ENCODE data around the gene CCDC136. TPM values are rescaled to one million over a fixed set of nuclear protein-coding genes. Genes with fewer than 3 reads are reported as not detected.

The CCDC136 gene
- total RNA-seq, 1 donor from 2014 or later, result 4.7 TPM

DNA sequence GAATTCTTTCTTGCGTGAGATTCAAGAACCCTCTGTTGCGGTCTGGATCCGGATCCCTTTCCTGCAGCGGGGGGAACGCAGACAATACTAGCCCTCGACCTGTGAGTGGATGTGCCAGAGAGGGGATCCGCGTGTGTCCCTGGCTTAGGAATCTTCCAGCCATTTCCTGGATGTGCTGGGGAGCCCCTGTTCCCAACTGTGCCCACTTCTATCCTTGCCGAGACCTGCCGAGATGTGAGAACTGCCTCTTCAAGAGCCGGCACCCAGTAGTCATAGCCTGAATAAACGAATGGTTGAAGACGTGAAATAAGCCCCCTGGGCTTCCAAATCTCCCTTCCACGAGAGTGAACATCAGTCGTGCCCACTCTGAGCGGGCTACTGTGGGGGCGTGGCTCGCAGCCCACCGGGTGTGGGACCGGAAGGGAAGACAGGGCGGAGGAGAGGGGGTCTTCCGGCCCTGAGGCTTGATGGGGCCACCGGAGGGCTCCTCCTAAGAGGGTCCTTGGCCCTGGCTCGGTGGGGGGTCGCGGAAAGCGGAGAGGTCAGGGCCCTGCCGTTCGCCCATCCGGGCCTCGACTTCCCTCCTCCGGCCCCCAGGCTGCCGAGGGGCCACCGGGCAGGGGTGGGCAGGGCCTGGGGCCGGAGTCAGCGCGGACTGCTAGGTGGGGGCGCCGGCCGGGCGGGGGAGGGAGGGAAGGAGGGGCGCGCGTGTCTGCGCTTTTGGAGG is 1.3 kb upstream of the CCDC136 start:
- Histone ChIP-seq H3K9ac (ENCODE audit: low read depth in 1 of 3, low read length in 3 of 3) (peak overlapping the region; percentile 65 to 77 (median 70)), H3K36me3 (ENCODE audit: control insufficient read depth in 3 of 3, insufficient read depth in 3 of 3, low read length in 3 of 3) (no peaks in the 10 kb centered on the region), H3K4me1 (ENCODE audit: control insufficient read depth in 3 of 3, insufficient read depth in 3 of 3, low read length in 3 of 3) (peaks cover 16 to 26% (median 26%) of the 10 kb centered on the region in 3 donors), H3K4me3 (ENCODE audit: low read length in 3 of 3) (peak overlapping the region; percentile 56 to 82 (median 74)), H3K27me3 (ENCODE audit: control insufficient read depth in 3 of 3, insufficient read depth in 3 of 3, low read length in 3 of 3) (no peaks in the 10 kb centered on the region), H3K27ac (ENCODE audit: low read depth, low read length) (no peak overlapping the region), H3K9me3 (ENCODE audit: control insufficient read depth in 3 of 3, low read length in 3 of 3) (no peaks in the 10 kb centered on the region)

DNA sequence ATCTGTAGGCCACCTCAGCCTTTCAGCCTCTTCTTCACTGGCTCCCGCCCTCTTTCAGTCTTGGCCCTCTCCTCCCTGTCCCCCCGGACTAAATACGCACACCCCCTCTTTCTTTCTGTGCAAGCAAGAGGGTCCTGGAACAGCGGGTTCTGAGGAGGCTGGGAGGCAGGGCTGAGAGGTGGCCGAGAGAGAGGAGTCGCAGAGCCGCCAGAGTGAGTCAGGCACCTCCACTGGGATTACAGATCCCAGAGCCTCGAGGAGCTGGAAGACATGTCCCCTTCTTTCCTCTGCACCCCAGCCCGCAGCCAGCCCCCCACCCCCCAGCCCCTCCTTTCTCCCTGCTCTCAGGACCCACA is 182 bp downstream of the CCDC136 start:
- Histone ChIP-seq H3K4me1 (ENCODE audit: control insufficient read depth in 3 of 3, insufficient read depth in 3 of 3, low read length in 3 of 3) (peaks cover 16 to 30% (median 28%) of the 10 kb centered on the region in 3 donors), H3K36me3 (ENCODE audit: control insufficient read depth in 3 of 3, insufficient read depth in 3 of 3, low read length in 3 of 3) (no peaks in the 10 kb centered on the region), H3K27ac (ENCODE audit: low read depth, low read length) (no peak overlapping the region), H3K9me3 (ENCODE audit: control insufficient read depth in 3 of 3, low read length in 3 of 3) (no peaks in the 10 kb centered on the region), H3K27me3 (ENCODE audit: control insufficient read depth in 3 of 3, insufficient read depth in 3 of 3, low read length in 3 of 3) (no peaks in the 10 kb centered on the region), H3K9ac (ENCODE audit: low read depth in 1 of 3, low read length in 3 of 3) (peak overlapping the region in 2 of 3 donors; percentile 70 to 77), H3K4me3 (ENCODE audit: low read length in 3 of 3) (peak overlapping the region; percentile 70 to 82 (median 74))

DNA sequence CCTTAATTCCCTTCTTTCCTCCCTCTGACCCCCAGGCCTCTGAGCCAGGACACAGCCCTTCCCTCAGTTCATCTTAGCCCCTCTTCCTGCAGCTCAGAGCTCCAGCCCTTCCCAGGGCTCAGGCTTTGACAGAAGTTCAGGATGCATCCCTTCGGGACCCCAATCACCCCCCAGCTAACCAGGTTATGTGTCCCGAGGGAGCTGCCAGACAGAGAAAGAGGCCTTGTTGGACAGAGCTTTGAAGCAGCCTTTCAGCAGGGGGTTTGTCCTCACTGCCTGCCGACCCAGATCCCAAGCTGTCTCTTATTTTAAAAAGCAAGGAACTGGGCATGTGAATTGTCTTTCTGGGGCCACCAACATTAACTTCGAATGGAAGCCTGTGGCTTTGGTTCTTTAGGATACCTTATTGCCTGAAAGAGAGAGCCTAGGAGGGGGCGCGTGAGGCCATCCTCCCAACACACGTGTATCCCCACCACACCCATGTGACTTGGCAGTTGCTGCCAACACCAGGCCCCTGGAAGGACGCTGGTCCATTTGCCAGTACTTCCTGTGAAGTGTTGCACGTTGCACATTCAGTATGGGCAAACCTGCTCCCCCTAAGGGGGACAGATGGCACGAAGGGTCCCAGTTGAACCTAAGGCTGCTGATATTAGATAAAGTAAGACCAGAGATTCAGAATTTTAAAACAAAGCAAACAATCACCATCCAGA is 858 bp downstream of the CCDC136 start:
- no peak overlapping the region for H3K27ac ChIP-seq (ENCODE audit: low read depth, low read length)
- H3K27me3 ChIP-seq (ENCODE audit: control insufficient read depth in 3 of 3, insufficient read depth in 3 of 3, low read length in 3 of 3), result no peaks in the 10 kb centered on the region
- H3K4me3 ChIP-seq (ENCODE audit: low read length in 3 of 3), result no peak overlapping the region
- H3K9me3 ChIP-seq (ENCODE audit: control insufficient read depth in 3 of 3, low read length in 3 of 3), result no peaks in the 10 kb centered on the region
- peaks cover 16 to 30% (median 28%) of the 10 kb centered on the region in 3 donors for H3K4me1 ChIP-seq (ENCODE audit: control insufficient read depth in 3 of 3, insufficient read depth in 3 of 3, low read length in 3 of 3)
- H3K36me3 ChIP-seq (ENCODE audit: control insufficient read depth in 3 of 3, insufficient read depth in 3 of 3, low read length in 3 of 3), result no peaks in the 10 kb centered on the region
- H3K9ac ChIP-seq (ENCODE audit: low read depth in 1 of 3, low read length in 3 of 3), result no peak overlapping the region

DNA sequence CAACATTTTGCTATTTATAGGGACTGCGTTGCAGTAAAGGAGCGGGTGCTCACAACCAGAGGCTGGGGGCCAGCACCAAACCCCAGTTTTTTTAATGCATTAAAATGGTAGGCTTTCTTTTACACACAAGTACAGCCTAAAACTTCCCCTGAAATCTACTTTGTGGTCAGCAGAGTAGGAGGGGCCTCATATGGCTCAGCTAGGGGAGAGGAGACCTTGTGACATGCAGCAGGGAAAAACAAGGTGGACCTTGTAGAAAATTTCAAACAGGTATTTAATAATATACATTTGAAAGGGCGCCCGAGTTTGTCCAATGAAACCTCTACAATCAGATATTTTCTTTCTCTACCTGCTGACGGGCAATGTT is 1.4 kb downstream of the CCDC136 start:
- H3K4me1 ChIP-seq (ENCODE audit: control insufficient read depth in 3 of 3, insufficient read depth in 3 of 3, low read length in 3 of 3), result peaks cover 16 to 30% (median 28%) of the 10 kb centered on the region in 3 donors
- H3K27me3 ChIP-seq (ENCODE audit: control insufficient read depth in 3 of 3, insufficient read depth in 3 of 3, low read length in 3 of 3), result no peaks in the 10 kb centered on the region

DNA sequence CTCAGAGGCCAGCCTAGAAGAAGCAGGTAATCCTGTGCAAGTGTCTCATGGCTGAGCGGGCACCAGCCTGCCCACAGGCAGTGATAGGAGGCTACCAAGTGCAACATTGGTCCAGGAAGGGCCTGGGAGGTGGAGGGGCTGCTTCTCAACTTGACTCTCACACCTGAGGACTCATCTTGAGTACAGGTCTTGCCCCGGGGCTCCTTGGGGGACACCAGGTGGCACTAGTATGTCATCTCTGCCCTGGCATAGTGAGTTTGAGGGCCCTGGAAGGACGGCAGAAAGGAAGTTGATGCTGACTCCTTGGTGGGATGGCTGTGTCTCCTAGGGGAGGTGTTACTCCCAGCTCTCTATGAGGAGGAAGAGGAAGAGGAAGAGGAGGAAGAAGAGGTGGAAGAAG is 2.3 kb downstream of the CCDC136 start:
- peak overlapping the region in 1 of 3 donors; percentile 40 for H3K9ac ChIP-seq (ENCODE audit: low read depth in 1 of 3, low read length in 3 of 3)
- no peaks in the 10 kb centered on the region for H3K9me3 ChIP-seq (ENCODE audit: control insufficient read depth in 3 of 3, low read length in 3 of 3)
- no peak overlapping the region for H3K27ac ChIP-seq (ENCODE audit: low read depth, low read length)
- no peak overlapping the region for H3K4me3 ChIP-seq (ENCODE audit: low read length in 3 of 3)
- H3K27me3 ChIP-seq (ENCODE audit: control insufficient read depth in 3 of 3, insufficient read depth in 3 of 3, low read length in 3 of 3), result no peaks in the 10 kb centered on the region
- no peaks in the 10 kb centered on the region for H3K36me3 ChIP-seq (ENCODE audit: control insufficient read depth in 3 of 3, insufficient read depth in 3 of 3, low read length in 3 of 3)
- peaks cover 16 to 30% (median 28%) of the 10 kb centered on the region in 3 donors for H3K4me1 ChIP-seq (ENCODE audit: control insufficient read depth in 3 of 3, insufficient read depth in 3 of 3, low read length in 3 of 3)

More for the DNA sequence above, 1.4 kb downstream of the CCDC136 start:
- Histone ChIP-seq H3K27ac (ENCODE audit: low read depth, low read length) (no peak overlapping the region), H3K9me3 (ENCODE audit: control insufficient read depth in 3 of 3, low read length in 3 of 3) (no peaks in the 10 kb centered on the region), H3K9ac (ENCODE audit: low read depth in 1 of 3, low read length in 3 of 3) (no peak overlapping the region), H3K36me3 (ENCODE audit: control insufficient read depth in 3 of 3, insufficient read depth in 3 of 3, low read length in 3 of 3) (no peaks in the 10 kb centered on the region), H3K4me3 (ENCODE audit: low read length in 3 of 3) (no peak overlapping the region)

DNA sequence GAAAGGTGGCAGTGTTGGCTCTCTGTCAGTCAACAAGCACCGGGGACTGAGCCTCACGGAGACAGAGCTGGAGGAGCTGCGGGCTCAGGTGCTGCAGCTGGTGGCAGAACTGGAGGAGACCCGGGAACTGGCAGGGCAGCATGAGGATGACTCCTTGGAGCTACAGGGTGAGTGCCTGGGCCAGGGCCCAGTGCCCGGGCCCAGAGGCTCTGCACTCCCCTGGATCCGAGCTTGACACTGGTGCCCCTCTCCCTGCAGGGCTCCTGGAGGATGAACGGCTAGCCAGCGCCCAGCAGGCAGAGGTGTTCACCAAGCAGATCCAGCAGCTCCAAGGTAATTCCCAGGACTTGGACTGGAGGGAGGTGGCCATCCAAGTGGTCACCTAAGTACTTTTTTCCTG is 2.7 kb downstream of the CCDC136 start:
- Histone ChIP-seq H3K9me3 (ENCODE audit: control insufficient read depth in 3 of 3, low read length in 3 of 3) (no peaks in the 10 kb centered on the region), H3K4me3 (ENCODE audit: low read length in 3 of 3) (no peak overlapping the region), H3K27ac (ENCODE audit: low read depth, low read length) (no peak overlapping the region), H3K9ac (ENCODE audit: low read depth in 1 of 3, low read length in 3 of 3) (peak overlapping the region in 1 of 3 donors; percentile 40), H3K4me1 (ENCODE audit: control insufficient read depth in 3 of 3, insufficient read depth in 3 of 3, low read length in 3 of 3) (peaks cover 16 to 30% (median 28%) of the 10 kb centered on the region in 3 donors), H3K36me3 (ENCODE audit: control insufficient read depth in 3 of 3, insufficient read depth in 3 of 3, low read length in 3 of 3) (no peaks in the 10 kb centered on the region), H3K27me3 (ENCODE audit: control insufficient read depth in 3 of 3, insufficient read depth in 3 of 3, low read length in 3 of 3) (no peaks in the 10 kb centered on the region)

DNA sequence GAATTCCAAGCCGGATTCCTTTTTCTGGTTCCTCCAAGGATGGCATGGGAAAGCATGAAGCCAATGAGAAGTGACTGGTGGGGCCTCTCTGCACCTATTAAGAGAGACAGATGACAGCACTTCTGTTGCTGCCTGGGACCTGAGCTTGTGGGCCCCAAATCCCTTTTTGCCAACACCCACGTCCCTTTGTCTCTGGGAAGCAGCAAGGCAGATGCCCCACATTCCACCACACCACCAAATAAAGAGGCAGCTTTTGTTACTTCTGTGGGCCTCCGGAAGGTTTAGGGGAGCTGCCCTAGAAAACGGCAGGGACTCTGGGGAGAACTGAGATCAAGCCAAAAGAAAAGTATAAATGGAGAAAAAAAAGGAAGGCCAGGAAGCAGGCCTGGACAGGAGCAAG is 3.4 kb downstream of the CCDC136 start:
- H3K27ac ChIP-seq (ENCODE audit: low read depth, low read length), result no peak overlapping the region
- no peaks in the 10 kb centered on the region for H3K9me3 ChIP-seq (ENCODE audit: control insufficient read depth in 3 of 3, low read length in 3 of 3)
- H3K9ac ChIP-seq (ENCODE audit: low read depth in 1 of 3, low read length in 3 of 3), result no peak overlapping the region
- no peaks in the 10 kb centered on the region for H3K36me3 ChIP-seq (ENCODE audit: control insufficient read depth in 3 of 3, insufficient read depth in 3 of 3, low read length in 3 of 3)
- peaks cover 16 to 30% (median 28%) of the 10 kb centered on the region in 3 donors for H3K4me1 ChIP-seq (ENCODE audit: control insufficient read depth in 3 of 3, insufficient read depth in 3 of 3, low read length in 3 of 3)
- no peak overlapping the region for H3K4me3 ChIP-seq (ENCODE audit: low read length in 3 of 3)
- H3K27me3 ChIP-seq (ENCODE audit: control insufficient read depth in 3 of 3, insufficient read depth in 3 of 3, low read length in 3 of 3), result no peaks in the 10 kb centered on the region

DNA sequence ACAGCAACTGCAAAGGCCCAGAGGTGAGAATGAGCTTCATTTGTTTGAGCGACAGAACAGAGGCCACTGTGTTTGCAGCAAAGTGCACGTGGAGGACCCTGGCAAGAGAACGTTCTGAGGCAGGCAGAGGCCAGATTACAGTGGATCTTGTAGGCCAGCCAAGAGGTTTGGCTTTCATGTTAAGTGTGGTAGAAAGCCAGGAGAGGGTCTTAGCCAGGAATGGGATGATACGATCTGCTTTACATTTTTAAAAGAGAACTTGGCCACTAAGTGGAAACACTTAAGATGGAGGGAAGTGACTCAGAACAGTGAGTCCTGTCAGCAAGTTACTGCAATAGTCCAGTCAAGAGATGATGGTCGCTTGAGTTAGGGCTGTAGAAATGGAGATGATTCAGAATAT is 4.6 kb downstream of the CCDC136 start:
- Histone ChIP-seq H3K27me3 (ENCODE audit: control insufficient read depth in 3 of 3, insufficient read depth in 3 of 3, low read length in 3 of 3) (no peaks in the 10 kb centered on the region), H3K9ac (ENCODE audit: low read depth in 1 of 3, low read length in 3 of 3) (no peak overlapping the region), H3K36me3 (ENCODE audit: control insufficient read depth in 3 of 3, insufficient read depth in 3 of 3, low read length in 3 of 3) (no peaks in the 10 kb centered on the region), H3K27ac (ENCODE audit: low read depth, low read length) (no peak overlapping the region), H3K4me3 (ENCODE audit: low read length in 3 of 3) (no peak overlapping the region), H3K4me1 (ENCODE audit: control insufficient read depth in 3 of 3, insufficient read depth in 3 of 3, low read length in 3 of 3) (peaks cover 13 to 29% (median 26%) of the 10 kb centered on the region in 3 donors), H3K9me3 (ENCODE audit: control insufficient read depth in 3 of 3, low read length in 3 of 3) (no peaks in the 10 kb centered on the region)

DNA sequence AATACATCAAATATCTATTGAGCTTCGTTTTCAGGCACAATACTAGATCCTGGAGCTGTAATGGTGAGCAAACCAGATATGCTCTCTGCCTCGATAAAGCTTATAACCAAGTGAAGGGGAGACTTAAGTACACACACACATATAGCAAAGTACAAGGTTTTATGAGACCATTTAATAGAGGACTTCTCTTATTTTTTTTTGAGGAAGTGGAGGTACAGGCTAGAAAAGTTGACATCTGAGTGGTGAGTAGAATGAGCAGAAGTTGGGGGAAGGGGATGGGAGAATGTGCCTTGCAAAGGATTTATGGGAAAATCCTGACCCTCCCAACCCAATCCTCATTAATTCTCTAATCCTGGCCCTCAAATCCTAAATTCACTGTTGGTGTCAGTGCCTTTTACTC is 7.7 kb downstream of the CCDC136 start:
- Histone ChIP-seq H3K4me1 (ENCODE audit: control insufficient read depth in 3 of 3, insufficient read depth in 3 of 3, low read length in 3 of 3) (peaks cover 0 to 10% (median 3%) of the 10 kb centered on the region in 3 donors), H3K9ac (ENCODE audit: low read depth in 1 of 3, low read length in 3 of 3) (no peak overlapping the region), H3K27me3 (ENCODE audit: control insufficient read depth in 3 of 3, insufficient read depth in 3 of 3, low read length in 3 of 3) (no peaks in the 10 kb centered on the region), H3K27ac (ENCODE audit: low read depth, low read length) (no peak overlapping the region), H3K4me3 (ENCODE audit: low read length in 3 of 3) (no peak overlapping the region), H3K9me3 (ENCODE audit: control insufficient read depth in 3 of 3, low read length in 3 of 3) (no peaks in the 10 kb centered on the region), H3K36me3 (ENCODE audit: control insufficient read depth in 3 of 3, insufficient read depth in 3 of 3, low read length in 3 of 3) (no peaks in the 10 kb centered on the region)

DNA sequence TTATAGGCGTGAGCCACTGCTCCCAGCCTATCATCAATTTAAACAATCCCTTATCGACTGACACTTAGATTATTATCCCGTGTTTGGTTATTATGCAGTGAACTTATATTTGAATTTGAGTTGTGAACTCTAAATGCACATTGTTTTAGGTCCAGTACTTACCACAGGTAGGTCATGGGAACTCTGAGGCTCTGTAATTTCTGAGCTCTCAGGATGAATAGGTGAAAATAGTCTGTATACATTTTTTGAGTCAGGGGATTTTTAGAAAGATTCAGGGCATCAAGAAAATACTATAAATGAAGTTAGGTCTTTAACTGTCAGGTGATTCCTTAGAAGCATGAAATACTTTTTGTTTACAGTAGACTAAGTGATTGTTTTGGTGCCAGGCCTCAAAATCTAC is 8.8 kb downstream of the CCDC136 start:
- H3K36me3 ChIP-seq (ENCODE audit: control insufficient read depth in 3 of 3, insufficient read depth in 3 of 3, low read length in 3 of 3), result peaks cover 0 to 5% (median 4%) of the 10 kb centered on the region in 3 donors
- H3K9me3 ChIP-seq (ENCODE audit: control insufficient read depth in 3 of 3, low read length in 3 of 3), result no peaks in the 10 kb centered on the region
- H3K4me3 ChIP-seq (ENCODE audit: low read length in 3 of 3), result no peak overlapping the region
- H3K27me3 ChIP-seq (ENCODE audit: control insufficient read depth in 3 of 3, insufficient read depth in 3 of 3, low read length in 3 of 3), result no peaks in the 10 kb centered on the region
- no peak overlapping the region for H3K27ac ChIP-seq (ENCODE audit: low read depth, low read length)
- no peak overlapping the region for H3K9ac ChIP-seq (ENCODE audit: low read depth in 1 of 3, low read length in 3 of 3)
- H3K4me1 ChIP-seq (ENCODE audit: control insufficient read depth in 3 of 3, insufficient read depth in 3 of 3, low read length in 3 of 3), result peaks cover 0 to 4% (median 3%) of the 10 kb centered on the region in 3 donors
